ENCODE data around the gene RUNX2.

The RUNX2 gene

GRCh38 chr6:45597424-45597823 is 269.3 kb downstream of the RUNX2 start:
- no peak for DNase-seq

GRCh38 chr6:45599053-45599452 is 270.9 kb downstream of the RUNX2 start:
- no peak for DNase-seq

GRCh38 chr6:45605971-45606370 is 277.8 kb downstream of the RUNX2 start:
- no peak for DNase-seq

- DNase-seq = no peak
Measured at GRCh38 chr6:45606831-45607400, 278.8 kb downstream of the RUNX2 start.

GRCh38 chr6:45607798-45608197 is 279.7 kb downstream of the RUNX2 start:
- DNase-seq = peak; percentile 3

GRCh38 chr6:45608252-45608913 is 280.3 kb downstream of the RUNX2 start:
- DNase-seq = no peak

GRCh38 chr6:45609141-45609638 is 281.1 kb downstream of the RUNX2 start:
- peak; percentile 3 for DNase-seq

- no peak for DNase-seq
Measured at GRCh38 chr6:45610374-45610773, 282.2 kb downstream of the RUNX2 start.

- peak; percentile 1 for DNase-seq
Measured at GRCh38 chr6:45610832-45611231, 282.7 kb downstream of the RUNX2 start.

- DNase-seq = no peak
Measured at GRCh38 chr6:45611491-45611890, 283.4 kb downstream of the RUNX2 start.

GRCh38 chr6:45613656-45614055 is 285.5 kb downstream of the RUNX2 start:
- DNase-seq = no peak

- DNase-seq = peak; percentile 42
Measured at GRCh38 chr6:45614488-45615285, 286.6 kb downstream of the RUNX2 start.

- no peak for DNase-seq
Measured at GRCh38 chr6:45616209-45616608, 288.1 kb downstream of the RUNX2 start.

GRCh38 chr6:45617441-45617840 is 289.3 kb downstream of the RUNX2 start:
- DNase-seq = no peak

- DNase-seq = no peak
Measured at GRCh38 chr6:45618259-45618658, 290.1 kb downstream of the RUNX2 start.

- no peak for DNase-seq
Measured at GRCh38 chr6:45619211-45619760, 291.2 kb downstream of the RUNX2 start.

GRCh38 chr6:45619994-45620471 is 291.9 kb downstream of the RUNX2 start:
- DNase-seq = peak; percentile 54

GRCh38 chr6:45624228-45624627 is 296.1 kb downstream of the RUNX2 start:
- no peak for DNase-seq

- DNase-seq = peak; percentile 30
Measured at GRCh38 chr6:45625191-45625664, 297.1 kb downstream of the RUNX2 start.

GRCh38 chr6:45626087-45626891 is 298.2 kb downstream of the RUNX2 start:
- DNase-seq = peak; percentile 69

GRCh38 chr6:45630314-45630713 is 302.2 kb downstream of the RUNX2 start:
- DNase-seq = no peak

GRCh38 chr6:45630801-45631200 is 302.7 kb downstream of the RUNX2 start:
- no peak for DNase-seq
